Sigmoid colon (tissue), 7 donors: ENCODE data around the gene PTCD2. TPM values are rescaled to one million over a fixed set of nuclear protein-coding genes. Genes with fewer than 3 reads are reported as not detected.

ENCODE experiments used
- DNase-seq: peaks from one replicate; pipeline ENCODE4 v3.0.0-alpha.2; 2019
- H3K27ac ChIP-seq, 4 donors: fragments of 200-600 bp; sonication (generic); one replicate each; pipeline ENCODE4 v1.5.1; 2016 to 2019; ENCODE audit warnings: mild to moderate bottlenecking in 1 of 4
- H3K27me3 ChIP-seq, 3 donors: fragments of 200-600 bp; sonication (generic); one replicate each; pipeline ENCODE4 v1.5.1; 2019; ENCODE audit warnings: mild to moderate bottlenecking in 1 of 3
- H3K36me3 ChIP-seq, 4 donors: fragments of 200-600 bp; sonication (generic); one replicate each; pipeline ENCODE4 v1.5.1; 2016 to 2019
- H3K4me1 ChIP-seq, 4 donors: fragments of 200-600 bp; sonication (generic); one replicate each; pipeline ENCODE4 v1.5.1; 2017 to 2019
- H3K4me3 ChIP-seq, 4 donors: fragments of 200-600 bp; sonication (generic); one replicate each; pipeline ENCODE4 v1.5.1; 2017 to 2019; ENCODE audit warnings: mild to moderate bottlenecking in 2 of 4, moderate library complexity in 1 of 4
- H3K9me3 ChIP-seq, 4 donors: fragments of 200-600 bp in 3 of 4; sonication (generic) in 3 of 4; one replicate each; pipeline versions ENCODE4 v1.5.1 to v1.6.1; 2013 to 2019
- CTCF ChIP-seq, 4 experiments: fragments of 450-650 bp in 3 of 4; fragments of 200-600 bp in 1 of 4; IDR thresholded peaks; one replicate each; pipeline ENCODE4 v1.5.1; 2016 to 2019; ENCODE audit warnings: antibody characterized with exemption in 4 of 4, mild to moderate bottlenecking in 3 of 4, moderate library complexity in 2 of 4
- EP300 ChIP-seq, 4 donors: sonication (generic); formaldehyde crosslinking; IDR thresholded peaks; one replicate each; pipeline ENCODE4 v1.6.1; 2017; ENCODE audit warnings: antibody characterized with exemption in 4 of 4
- POLR2A ChIP-seq, 2 donors: fragments of 450-650 bp; IDR thresholded peaks; one replicate each; pipeline ENCODE4 v1.6.1; 2016; ENCODE audit warnings: antibody characterized with exemption in 2 of 2, mild to moderate bottlenecking in 2 of 2, moderate library complexity in 2 of 2
- POLR2AphosphoS5 ChIP-seq, 4 donors: sonication (generic); formaldehyde crosslinking; IDR thresholded peaks; one replicate each; pipeline ENCODE4 v1.6.1; 2017; ENCODE audit warnings: antibody characterized with exemption in 4 of 4
- WGBS, 2 donors: extraction: QIAGEN DNeasy Blood & Tissue Kit; methylation state at CpG; one replicate each; pipeline ENCODE4 v1.1.7; 2013; 5-methylcytosine and 5-hydroxymethylcytosine counted together
- intact Hi-C: fragments of 100-400 bp; cut with DNase I; formaldehyde crosslinking; loops from one replicate; pipeline ENCODE4 v1.15.1; 2023
- polyA plus RNA-seq, 3 donors: library from polyadenylated mRNA; stranded (reverse); fragments of 200-250 nt; gene quantifications; one replicate each; pipeline ENCODE4 v1.2.3, GENCODE V29; 2013
- total RNA-seq, 4 donors: library from RNA; depleted of rRNA; stranded (reverse); fragments of >200 nt; gene quantifications; one replicate each; pipeline ENCODE4 v1.1.0, GENCODE V29; 2016
- donor health status: healthy with polysubstance abuse.
- donor health status: Bipolar disorder and iron deficiency.
- donor health status: healthy.

PTCD2 gene
- total and polyA plus RNA-seq, 7 donors = 0.60 to 12.7 (median 5.4) TPM

GRCh38 chr5:72300590-72301339 is 19.4 kb upstream of the PTCD2 start:
- intact Hi-C loops = no loop called here
- Histone ChIP-seq H3K27me3 (no peaks in the 10 kb centered on the region), H3K4me1 (peaks cover 0 to 8% (median 4%) of the 10 kb centered on the region in 4 donors), H3K27ac (no peak overlapping the region), H3K4me3 (no peak overlapping the region), H3K9me3 (no peaks in the 10 kb centered on the region), H3K36me3 (peaks cover 0 to 17% (median under 1%) of the 10 kb centered on the region in 4 donors)
- TF ChIP-seq EP300 (IDR thresholded peaks at IDR 0.05) = no peak
- no peak for TF ChIP-seq POLR2A (IDR thresholded peaks at IDR 0.05)
- no peak for TF ChIP-seq POLR2AphosphoS5 (IDR thresholded peaks at IDR 0.05)
- no peak for TF ChIP-seq CTCF (IDR thresholded peaks at IDR 0.05)
- 70 to 76% methylated on average over 1 of the region's 1 CpG for WGBS, 2 donors
- DNase-seq = no peak

GRCh38 chr5:72301557-72301956 is 18.6 kb upstream of the PTCD2 start:
- Histone ChIP-seq H3K27ac (no peak overlapping the region), H3K27me3 (no peaks in the 10 kb centered on the region), H3K4me3 (no peak overlapping the region), H3K4me1 (peaks cover 0 to 10% (median 7%) of the 10 kb centered on the region in 4 donors), H3K36me3 (peaks cover 0 to 15% (median 0%) of the 10 kb centered on the region in 4 donors), H3K9me3 (no peaks in the 10 kb centered on the region)
- intact Hi-C loops = no loop called here
- no peak for DNase-seq
- 84 to 95% methylated on average over 6 of the region's 6 CpGs for WGBS, 2 donors
- no peak for TF ChIP-seq EP300 (IDR thresholded peaks at IDR 0.05)
- no peak for TF ChIP-seq CTCF (IDR thresholded peaks at IDR 0.05)
- TF ChIP-seq POLR2A (IDR thresholded peaks at IDR 0.05) = no peak
- TF ChIP-seq POLR2AphosphoS5 (IDR thresholded peaks at IDR 0.05) = no peak

GRCh38 chr5:72302171-72302570 is 18.0 kb upstream of the PTCD2 start:
- WGBS, 2 donors = 86 to 90% methylated on average over 3 of the region's 3 CpGs

GRCh38 chr5:72305194-72306142 is 14.7 kb upstream of the PTCD2 start:
- DNase-seq = no peak
- no peaks in the 10 kb centered on the region for H3K9me3 ChIP-seq
- no peak overlapping the region for H3K4me3 ChIP-seq
- peaks cover 0 to 24% (median 18%) of the 10 kb centered on the region in 4 donors for H3K4me1 ChIP-seq
- intact Hi-C loops = loop anchor here (5.0 kb wide), 2 partner anchors 58 to 98 kb away; no protein-coding TSS in a partner anchor
- H3K27ac ChIP-seq = peak overlapping the region in 3 of 4 donors; percentile 53 to 96 (median 95)
- no peaks in the 10 kb centered on the region for H3K27me3 ChIP-seq
- no peak for TF ChIP-seq POLR2AphosphoS5 (IDR thresholded peaks at IDR 0.05)
- TF ChIP-seq POLR2A (IDR thresholded peaks at IDR 0.05) = no peak
- no peak for TF ChIP-seq EP300 (IDR thresholded peaks at IDR 0.05)
- no peak for TF ChIP-seq CTCF (IDR thresholded peaks at IDR 0.05)
- peaks cover 0 to 21% (median 4%) of the 10 kb centered on the region in 4 donors for H3K36me3 ChIP-seq
- WGBS, 2 donors = 93 to 97% methylated on average over 2 of the region's 2 CpGs

More at GRCh38 chr5:72302171-72302570, 18.0 kb upstream of the PTCD2 start:
- no peak overlapping the region for H3K27ac ChIP-seq
- H3K4me3 ChIP-seq = no peak overlapping the region
- intact Hi-C loops = no loop called here
- no peak for DNase-seq
- no peak for TF ChIP-seq EP300 (IDR thresholded peaks at IDR 0.05)
- TF ChIP-seq CTCF (IDR thresholded peaks at IDR 0.05) = no peak
- TF ChIP-seq POLR2A (IDR thresholded peaks at IDR 0.05) = no peak
- TF ChIP-seq POLR2AphosphoS5 (IDR thresholded peaks at IDR 0.05) = no peak
- no peaks in the 10 kb centered on the region for H3K9me3 ChIP-seq
- peaks cover 0 to 9% (median 0%) of the 10 kb centered on the region in 4 donors for H3K36me3 ChIP-seq
- H3K27me3 ChIP-seq = no peaks in the 10 kb centered on the region
- H3K4me1 ChIP-seq = peaks cover 4 to 15% (median 9%) of the 10 kb centered on the region in 4 donors
